HG02981 (cell line): ENCODE measurements around the gene POSTN.

ENCODE experiments used
- ATAC-seq: cut with Tn5 transposase; IDR thresholded peaks from one replicate; pipeline ENCODE4 v1.9.1; 2021; ENCODE audit warnings: mild to moderate bottlenecking, moderate library complexity; ENCODE audit not compliant: unreplicated experiment

POSTN gene

DNA sequence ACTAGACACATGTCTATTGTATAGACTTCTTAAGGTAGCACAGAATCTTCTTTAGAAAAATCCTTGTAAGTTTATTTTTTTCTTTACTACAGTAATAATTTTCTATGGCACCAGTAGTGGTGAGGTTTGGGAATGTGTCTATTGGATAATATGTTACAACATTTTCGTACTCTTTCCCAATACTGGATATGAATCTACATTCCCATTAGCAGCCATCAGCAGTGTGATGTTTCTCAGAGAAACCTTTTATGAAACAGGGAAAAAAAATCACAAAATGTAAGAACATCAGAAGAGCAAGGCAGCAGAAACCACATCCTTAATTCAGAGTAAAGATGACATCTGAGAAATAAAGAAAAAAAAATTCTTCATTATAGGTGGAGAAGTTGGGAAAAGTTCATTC lies 83.3 kb downstream of the POSTN start:
- ATAC-seq: no peak
